Measurements from ENCODE around the gene KDM6A. TPM values are rescaled to one million over a fixed set of nuclear protein-coding genes. Genes with fewer than 3 reads are reported as not detected.

Gene KDM6A
- total RNA-seq (2022; extraction: Qiagen RNA extraction): 12.0 to 14.3 TPM (median 13.0 TPM) in 5 replicates

DNA sequence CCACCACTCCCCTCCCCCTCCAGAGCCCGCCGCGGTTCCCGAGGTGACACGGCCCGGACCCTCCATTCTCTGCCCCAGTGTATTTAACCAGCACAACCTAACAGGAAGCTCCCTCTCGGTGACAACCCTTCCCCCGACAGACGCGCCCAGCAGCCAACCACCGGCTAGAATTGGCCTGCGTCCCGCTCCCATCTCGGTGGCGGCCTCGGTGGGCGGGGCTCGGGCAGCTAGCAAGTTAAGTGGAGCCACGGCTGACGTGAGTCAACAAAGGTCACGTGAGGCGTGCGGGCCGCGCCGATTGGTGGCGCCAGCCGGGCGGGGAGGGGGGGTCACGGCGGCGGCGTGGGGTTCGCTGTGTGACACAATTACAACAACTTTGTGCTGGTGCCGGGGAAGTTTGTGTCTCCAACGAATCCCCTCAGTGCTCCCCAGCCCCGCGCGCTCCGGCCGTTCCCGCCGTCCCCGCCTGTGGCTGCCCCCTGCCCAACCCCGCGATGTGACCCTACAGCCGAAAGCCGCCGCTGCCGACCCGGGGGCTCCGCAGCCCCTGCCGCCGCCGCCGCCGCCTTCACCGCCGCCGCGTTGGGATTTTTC is at the start of gene KDM6A:
Gene KDM6A (plus strand): TSS at position 368 of the 594 bp plus-strand sequence. CDS start 364 bp downstream, outside the sequence.

GRCh38 chrX:44843753-44844152 is 29.2 kb upstream of the KDM6A start, which contains the start of gene DUSP21:
TSS of gene DUSP21 (plus strand) at chrX:44844021. CDS start at chrX:44844133, 112 bp downstream.

Other genes with a start within 250 kb of the KDM6A start
- not detected in 5 replicates for gene DUSP21, start 29.2 kb upstream of the KDM6A start, total RNA-seq (2022; extraction: Qiagen RNA extraction)

All from A549 treated with CORT108297 at 1 μM for 4 hours (cell line).